Neural progenitor cell (in vitro differentiated cells): ENCODE data around the gene VAV2. TPM values are rescaled to one million over a fixed set of nuclear protein-coding genes. Genes with fewer than 3 reads are reported as not detected.

Experiments used
- DNase-seq: peaks from one replicate; pipeline ENCODE4 v3.0.0-alpha.2; 2016; ENCODE audit warnings: low spot score
- H2AFZ ChIP-seq: fragments of 200-600 bp; sonication (generic); replicated peaks from 2 replicates; pipeline ENCODE4 v1.6.1; 2016; ENCODE audit warnings: antibody characterized with exemption
- H3F3A ChIP-seq: fragments of 200-600 bp; sonication (generic); 2 replicates; pipeline ENCODE4 v1.6.1; 2016; ENCODE audit warnings: antibody characterized with exemption, low read depth
- H3K27ac ChIP-seq: fragments of 200-600 bp; sonication (generic); 2 replicates; pipeline ENCODE4 v1.5.1; 2016; ENCODE audit warnings: mild to moderate bottlenecking
- H3K27me3 ChIP-seq: fragments of 200-600 bp; sonication (generic); 2 replicates; pipeline ENCODE4 v1.6.1; 2016; ENCODE audit warnings: mild to moderate bottlenecking, moderate library complexity
- H3K36me3 ChIP-seq: fragments of 200-600 bp; sonication (generic); 2 replicates; pipeline ENCODE4 v1.5.1; 2016
- H3K4me1 ChIP-seq: fragments of 200-600 bp; sonication (generic); 2 replicates; pipeline ENCODE4 v1.6.1; 2016; ENCODE audit warnings: mixed run types
- H3K4me2 ChIP-seq: fragments of 200-600 bp; sonication (generic); 2 replicates; pipeline ENCODE4 v1.6.1; 2016
- H3K4me3 ChIP-seq: fragments of 200-600 bp; sonication (generic); 2 replicates; pipeline ENCODE4 v1.5.1; 2016
- H3K79me2 ChIP-seq: fragments of 200-600 bp; sonication (generic); 2 replicates; pipeline ENCODE4 v1.6.1; 2016; ENCODE audit warnings: low read depth
- H3K9ac ChIP-seq: fragments of 200-600 bp; sonication (generic); 2 replicates; pipeline ENCODE4 v1.6.1; 2016
- H3K9me3 ChIP-seq: fragments of 200-600 bp; sonication (generic); 2 replicates; pipeline ENCODE4 v1.5.1; 2016; ENCODE audit warnings: low read depth
- H4K20me1 ChIP-seq: fragments of 200-600 bp; sonication (generic); 2 replicates; pipeline ENCODE4 v1.6.1; 2016; ENCODE audit warnings: low read depth
- H3K27ac Mint-ChIP-seq: 3 replicates; pipeline ENCODE4 v1.8.0; 2021; ENCODE audit warnings: mixed read lengths
- H3K27me3 Mint-ChIP-seq: 2 replicates; pipeline ENCODE4 v1.8.0; 2022; ENCODE audit warnings: low read depth, mild to moderate bottlenecking, inconsistent platforms, moderate library complexity, mixed read lengths; ENCODE audit not compliant: insufficient read depth
- H3K36me3 Mint-ChIP-seq: 3 replicates; pipeline ENCODE4 v1.8.0; 2021; ENCODE audit warnings: mixed read lengths
- H3K4me1 Mint-ChIP-seq: 3 replicates; pipeline ENCODE4 v1.8.0; 2021; ENCODE audit warnings: mixed read lengths
- H3K4me3 Mint-ChIP-seq: 3 replicates; pipeline ENCODE4 v1.8.0; 2021; ENCODE audit warnings: mild to moderate bottlenecking, moderate library complexity, mixed read lengths
- H3K9me3 Mint-ChIP-seq: 3 replicates; pipeline ENCODE4 v1.8.0; 2020; ENCODE audit warnings: mixed read lengths
- CTCF ChIP-seq: fragments of 200-600 bp; sonication (generic); IDR thresholded peaks from 2 replicates; pipeline ENCODE4 v1.5.1; 2017; ENCODE audit warnings: antibody characterized with exemption, mild to moderate bottlenecking
- EZH2 ChIP-seq: fragments of 200-600 bp; sonication (generic); IDR thresholded peaks from 2 replicates; pipeline ENCODE4 v1.6.1; 2017; ENCODE audit warnings: antibody characterized with exemption, mild to moderate bottlenecking, moderate library complexity
- EZH2phosphoT487 ChIP-seq: fragments of 200-600 bp; sonication (generic); IDR thresholded peaks from 2 replicates; pipeline ENCODE4 v1.6.1; 2017; ENCODE audit warnings: antibody characterized with exemption
- total RNA-seq: library from RNA; depleted of rRNA; stranded (reverse); fragments of >200 nt; gene quantifications from 2 replicates; pipeline ENCODE4 v1.2.3, GENCODE V29; 2015; ENCODE audit warnings: low replicate concordance

VAV2 gene
- total RNA-seq, 1 donor from 2014 or later, result 12.9 TPM

GRCh38 chr9:133844881-133845410 lies 147.2 kb downstream of the VAV2 start:
- H4K20me1 ChIP-seq, result peaks cover 57% of the 10 kb centered on the region
- peaks cover 44% of the 10 kb centered on the region for H3K4me1 Mint-ChIP-seq
- no peaks in the 10 kb centered on the region for H3K9me3 ChIP-seq
- H3K9ac ChIP-seq, result no peak overlapping the region
- H3K4me3 Mint-ChIP-seq, result no peak overlapping the region
- H3K36me3 ChIP-seq, result no peaks in the 10 kb centered on the region
- no peaks in the 10 kb centered on the region for H3K27me3 ChIP-seq
- peaks cover 8% of the 10 kb centered on the region for H3F3A ChIP-seq
- H3K4me1 ChIP-seq, result peaks cover 30% of the 10 kb centered on the region
- no peaks in the 10 kb centered on the region for H3K9me3 Mint-ChIP-seq
- peaks cover 4% of the 10 kb centered on the region for H3K27me3 Mint-ChIP-seq
- DNase-seq, result no peak
- no peak for TF ChIP-seq CTCF
- TF ChIP-seq EZH2phosphoT487, result no peak
- TF ChIP-seq EZH2, result no peak
- H3K36me3 Mint-ChIP-seq, result peaks cover 8% of the 10 kb centered on the region
- no peak overlapping the region for H3K4me2 ChIP-seq
- peaks cover 15% of the 10 kb centered on the region for H3K79me2 ChIP-seq
- no peak overlapping the region for H3K27ac Mint-ChIP-seq
- no peak overlapping the region for H2AFZ ChIP-seq
- no peak overlapping the region for H3K27ac ChIP-seq
- H3K4me3 ChIP-seq, result no peak overlapping the region

GRCh38 chr9:133844398-133844784 lies 147.7 kb downstream of the VAV2 start:
- Mint-ChIP-seq H3K36me3 (peaks cover 5% of the 10 kb centered on the region), H3K4me1 (peaks cover 45% of the 10 kb centered on the region), H3K27ac (no peak overlapping the region), H3K27me3 (peaks cover 4% of the 10 kb centered on the region), H3K4me3 (no peak overlapping the region), H3K9me3 (no peaks in the 10 kb centered on the region)
- Histone ChIP-seq H3K79me2 (peaks cover 16% of the 10 kb centered on the region), H4K20me1 (peaks cover 61% of the 10 kb centered on the region), H3K27me3 (no peaks in the 10 kb centered on the region), H3K4me1 (peaks cover 35% of the 10 kb centered on the region), H3K9ac (no peak overlapping the region), H2AFZ (no peak overlapping the region), H3K4me2 (no peak overlapping the region), H3K9me3 (no peaks in the 10 kb centered on the region), H3K36me3 (no peaks in the 10 kb centered on the region), H3K27ac (no peak overlapping the region), H3K4me3 (no peak overlapping the region), H3F3A (peaks cover 12% of the 10 kb centered on the region)
- no peak for DNase-seq
- TF ChIP-seq CTCF, result no peak
- no peak for TF ChIP-seq EZH2phosphoT487
- no peak for TF ChIP-seq EZH2

GRCh38 chr9:133843751-133844397 lies 148.2 kb downstream of the VAV2 start:
- DNase-seq, result no peak
- Histone ChIP-seq H3K4me2 (no peak overlapping the region), H3K4me1 (peaks cover 35% of the 10 kb centered on the region), H3K27me3 (no peaks in the 10 kb centered on the region), H4K20me1 (peaks cover 64% of the 10 kb centered on the region), H3K9me3 (no peaks in the 10 kb centered on the region), H3K79me2 (peaks cover 21% of the 10 kb centered on the region), H3K36me3 (no peaks in the 10 kb centered on the region), H3K4me3 (no peak overlapping the region), H2AFZ (no peak overlapping the region), H3K9ac (no peak overlapping the region), H3K27ac (no peak overlapping the region), H3F3A (peaks cover 12% of the 10 kb centered on the region)
- H3K27ac Mint-ChIP-seq, result no peak overlapping the region
- H3K4me1 Mint-ChIP-seq, result peaks cover 48% of the 10 kb centered on the region
- TF ChIP-seq CTCF (no peak), EZH2 (no peak), EZH2phosphoT487 (no peak)
- H3K27me3 Mint-ChIP-seq, result peaks cover 6% of the 10 kb centered on the region
- no peak overlapping the region for H3K4me3 Mint-ChIP-seq
- H3K36me3 Mint-ChIP-seq, result peaks cover 5% of the 10 kb centered on the region
- no peaks in the 10 kb centered on the region for H3K9me3 Mint-ChIP-seq
